PC-9 (cell line): ENCODE data around the gene NAP1L4.

ENCODE experiments used
- EZH2 ChIP-seq: fragments of 200-600 bp; sonication (generic); IDR thresholded peaks from 2 replicates; pipeline ENCODE4 v1.8.0; 2017; ENCODE audit warnings: antibody characterized with exemption, low read depth
- TF ChIP-seq, protein P1 (sequence below): fragments of 200-600 bp; sonication (generic); conservative IDR thresholded peaks from 2 replicates; pipeline ENCODE4 v1.6.1; 2017; ENCODE audit warnings: mixed run types, antibody characterized with exemption, mild to moderate bottlenecking, moderate library complexity

DNA sequence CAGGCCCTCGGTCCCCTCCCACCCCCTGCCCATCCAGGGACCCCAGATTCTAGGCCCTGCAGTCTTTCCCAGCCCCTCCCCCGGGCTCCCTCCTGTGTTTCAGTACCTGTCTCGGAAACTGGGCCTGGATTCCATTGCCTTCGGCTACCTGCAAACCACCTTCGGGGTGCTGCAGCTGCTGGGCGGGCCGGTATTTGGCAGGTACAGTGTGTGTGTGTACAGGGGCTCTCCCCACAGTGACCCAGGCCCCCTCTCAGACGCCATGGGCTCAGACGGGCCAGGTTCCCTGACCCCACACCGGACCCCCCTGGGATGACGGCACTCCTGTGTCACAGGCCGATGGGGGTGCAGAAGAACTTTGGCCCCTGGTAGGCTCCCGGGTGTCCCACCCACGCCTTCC lies 84.0 kb downstream of the NAP1L4 start:
- TF ChIP-seq, protein P1, sequence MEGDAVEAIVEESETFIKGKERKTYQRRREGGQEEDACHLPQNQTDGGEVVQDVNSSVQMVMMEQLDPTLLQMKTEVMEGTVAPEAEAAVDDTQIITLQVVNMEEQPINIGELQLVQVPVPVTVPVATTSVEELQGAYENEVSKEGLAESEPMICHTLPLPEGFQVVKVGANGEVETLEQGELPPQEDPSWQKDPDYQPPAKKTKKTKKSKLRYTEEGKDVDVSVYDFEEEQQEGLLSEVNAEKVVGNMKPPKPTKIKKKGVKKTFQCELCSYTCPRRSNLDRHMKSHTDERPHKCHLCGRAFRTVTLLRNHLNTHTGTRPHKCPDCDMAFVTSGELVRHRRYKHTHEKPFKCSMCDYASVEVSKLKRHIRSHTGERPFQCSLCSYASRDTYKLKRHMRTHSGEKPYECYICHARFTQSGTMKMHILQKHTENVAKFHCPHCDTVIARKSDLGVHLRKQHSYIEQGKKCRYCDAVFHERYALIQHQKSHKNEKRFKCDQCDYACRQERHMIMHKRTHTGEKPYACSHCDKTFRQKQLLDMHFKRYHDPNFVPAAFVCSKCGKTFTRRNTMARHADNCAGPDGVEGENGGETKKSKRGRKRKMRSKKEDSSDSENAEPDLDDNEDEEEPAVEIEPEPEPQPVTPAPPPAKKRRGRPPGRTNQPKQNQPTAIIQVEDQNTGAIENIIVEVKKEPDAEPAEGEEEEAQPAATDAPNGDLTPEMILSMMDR: no peak
- no peak for TF ChIP-seq EZH2
